GM10266 (cell line): ENCODE measurements around the gene CLDN7.

Experiments
- DNase-seq: peaks from one replicate; pipeline ENCODE4 v3.0.0; 2012; ENCODE audit errors: extremely low spot score
- TF ChIP-seq, protein P1 (sequence below): IDR thresholded peaks from 2 replicates; pipeline ENCODE4 v1.5.1; 2012; ENCODE audit warnings: mild to moderate bottlenecking, low read depth; ENCODE audit not compliant: control insufficient read depth, insufficient read depth; ENCODE audit errors: missing control alignments

Gene CLDN7

DNA sequence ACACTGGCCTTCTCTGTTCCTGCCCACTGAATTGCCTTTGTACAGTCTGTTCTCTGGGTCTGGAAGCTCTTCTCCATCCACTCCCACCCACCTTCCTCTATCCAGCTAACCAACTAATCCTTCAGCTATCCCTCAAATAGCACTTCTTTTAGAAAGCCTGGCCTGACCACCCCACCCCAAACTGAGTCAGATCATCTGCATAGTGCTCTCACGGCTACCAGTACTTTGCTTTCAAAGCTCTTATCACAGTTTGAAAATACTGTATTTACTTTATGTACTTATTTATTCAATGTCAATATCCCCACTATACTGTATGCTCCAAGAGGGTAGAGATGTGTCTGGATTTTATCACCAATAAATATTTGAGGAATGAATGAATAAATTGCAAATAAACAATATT is 4.5 kb upstream of the CLDN7 start:
- TF ChIP-seq, protein P1, sequence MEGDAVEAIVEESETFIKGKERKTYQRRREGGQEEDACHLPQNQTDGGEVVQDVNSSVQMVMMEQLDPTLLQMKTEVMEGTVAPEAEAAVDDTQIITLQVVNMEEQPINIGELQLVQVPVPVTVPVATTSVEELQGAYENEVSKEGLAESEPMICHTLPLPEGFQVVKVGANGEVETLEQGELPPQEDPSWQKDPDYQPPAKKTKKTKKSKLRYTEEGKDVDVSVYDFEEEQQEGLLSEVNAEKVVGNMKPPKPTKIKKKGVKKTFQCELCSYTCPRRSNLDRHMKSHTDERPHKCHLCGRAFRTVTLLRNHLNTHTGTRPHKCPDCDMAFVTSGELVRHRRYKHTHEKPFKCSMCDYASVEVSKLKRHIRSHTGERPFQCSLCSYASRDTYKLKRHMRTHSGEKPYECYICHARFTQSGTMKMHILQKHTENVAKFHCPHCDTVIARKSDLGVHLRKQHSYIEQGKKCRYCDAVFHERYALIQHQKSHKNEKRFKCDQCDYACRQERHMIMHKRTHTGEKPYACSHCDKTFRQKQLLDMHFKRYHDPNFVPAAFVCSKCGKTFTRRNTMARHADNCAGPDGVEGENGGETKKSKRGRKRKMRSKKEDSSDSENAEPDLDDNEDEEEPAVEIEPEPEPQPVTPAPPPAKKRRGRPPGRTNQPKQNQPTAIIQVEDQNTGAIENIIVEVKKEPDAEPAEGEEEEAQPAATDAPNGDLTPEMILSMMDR, result no peak
- no peak for DNase-seq

- no peak for DNase-seq
Measured at GRCh38 chr17:7263801-7264078, 1.5 kb upstream of the CLDN7 start.

DNA sequence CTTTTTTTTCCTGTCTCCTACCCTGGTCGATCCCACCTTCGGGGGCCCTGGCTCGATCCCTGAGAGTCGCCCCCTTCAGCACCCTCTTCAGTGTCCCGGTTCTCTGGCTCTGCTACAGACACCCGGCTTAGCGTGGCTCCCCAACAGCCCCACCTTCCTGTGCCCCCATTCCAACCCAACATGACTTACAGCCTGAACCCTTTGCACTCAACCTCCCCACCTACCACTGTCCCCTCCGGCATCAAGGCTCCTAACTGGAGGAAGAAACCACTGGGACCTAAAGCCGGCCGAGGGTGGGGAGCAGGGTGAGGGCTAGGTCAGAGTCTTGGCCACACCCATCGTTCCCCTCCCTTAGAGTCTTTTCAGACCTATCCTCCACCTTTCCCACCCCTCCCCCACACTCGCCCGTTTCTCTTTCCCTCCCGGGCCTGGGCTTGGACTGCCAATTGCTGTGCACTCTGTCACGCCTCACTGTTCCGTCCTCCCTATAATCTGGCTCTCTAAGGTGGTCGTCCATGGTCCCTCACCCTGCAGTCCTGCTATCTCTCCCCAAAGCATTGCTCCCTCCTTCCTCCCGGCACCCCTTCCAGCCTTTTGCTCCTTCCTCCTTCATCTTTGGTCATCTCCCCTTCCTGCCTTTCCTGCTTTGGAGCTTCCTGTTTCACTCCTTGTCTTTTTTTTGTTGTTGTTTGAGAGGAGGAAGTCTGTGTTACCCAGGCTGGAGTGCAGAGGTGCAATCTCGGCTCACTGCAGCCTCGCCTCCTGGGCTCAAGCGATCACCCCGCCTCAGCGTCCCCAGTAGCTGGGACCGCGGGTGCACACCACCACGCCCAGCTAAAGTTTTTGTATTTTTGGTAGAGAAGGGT is 890 bp upstream of the CLDN7 start:
- TF ChIP-seq, protein P1, result no peak
- DNase-seq, result no peak

More at GRCh38 chr17:7263801-7264078, 1.5 kb upstream of the CLDN7 start:
- TF ChIP-seq, protein P1, result no peak

GRCh38 chr17:7261379-7262191 is 693 bp downstream of the CLDN7 start:
- DNase-seq, result peak; percentile 73
- TF ChIP-seq, protein P1, result no peak

DNA sequence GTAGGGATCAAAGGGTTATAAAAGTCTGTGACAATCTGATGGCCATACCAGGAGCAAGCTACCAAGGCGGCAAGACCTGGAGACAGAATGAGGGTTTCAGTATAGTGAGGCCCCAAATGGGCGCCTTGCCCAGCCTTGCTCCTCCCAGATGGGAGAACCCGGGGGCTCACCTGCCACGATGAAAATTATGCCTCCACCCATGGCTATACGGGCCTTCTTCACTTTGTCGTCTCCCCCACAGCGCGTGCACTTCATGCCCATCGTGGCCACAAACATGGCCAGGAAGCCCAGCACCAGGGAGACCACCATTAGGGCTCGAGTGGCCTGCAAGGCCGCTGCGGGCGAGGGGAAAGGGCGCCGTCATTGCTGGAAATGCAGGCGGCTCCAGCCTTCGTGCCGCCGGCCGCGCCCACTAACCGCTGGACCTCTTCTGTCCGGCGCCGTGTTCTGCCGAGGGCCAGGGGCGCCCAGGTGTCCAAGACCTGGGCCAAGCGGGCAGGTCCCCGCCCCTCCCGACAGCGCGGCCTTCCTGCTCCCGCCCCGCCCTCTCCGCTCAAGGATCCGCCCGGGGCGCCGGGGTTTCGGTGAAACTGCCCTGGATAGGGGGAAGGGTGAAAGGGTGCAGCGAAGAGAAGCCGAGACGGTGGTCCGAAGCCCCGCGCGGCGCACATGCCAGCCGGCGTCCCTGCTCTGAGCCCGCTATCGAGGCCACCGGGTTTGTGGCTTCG is 1.5 kb downstream of the CLDN7 start:
- TF ChIP-seq, protein P1, result no peak
- peak; percentile 68 for DNase-seq

- no peak for DNase-seq
- TF ChIP-seq, protein P1, result no peak
Measured at GRCh38 chr17:7260151-7260550, 2.1 kb downstream of the CLDN7 start.
